ENCODE results near the gene MLLT6. TPM values are rescaled to one million over a fixed set of nuclear protein-coding genes. Genes with fewer than 3 reads are reported as not detected.

MLLT6 gene
- polyA plus RNA-seq, 2 of the 4 experiments (the other 2 are of a cell fraction) = 28.3 to 28.9 TPM

GRCh38 chr17:38750044-38750311 is 44.9 kb downstream of the MLLT6 start:
- H3K4me3 ChIP-seq = peak overlapping the region; percentile 96
- no peak for DNase-seq (ENCODE audit: low read depth in 1 of 2, low spot score in 1 of 2)
- TF ChIP-seq MAFK (IDR thresholded peaks at IDR 0.05; ENCODE audit: partially characterized antibody) (no peak), ESRRA (IDR thresholded peaks at IDR 0.05; ENCODE audit: borderline replicate concordance, low read length) (no peak), HES2 (IDR thresholded peaks at IDR 0.05) (no peak), FOSB (CRISPR knock-in tag; IDR thresholded peaks at IDR 0.05) (no peak), BHLHE40 (IDR thresholded peaks at IDR 0.05; ENCODE audit: low read depth, low read length) (no peak), NPAS2 (CRISPR knock-in tag; IDR thresholded peaks at IDR 0.05; ENCODE audit: borderline replicate concordance) (no peak), HMGXB4 (CRISPR knock-in tag; IDR thresholded peaks at IDR 0.05; ENCODE audit: borderline replicate concordance) (no peak), CBX8 (IDR thresholded peaks at IDR 0.05) (no peak), RFX5 (IDR thresholded peaks at IDR 0.05) (no peak), ATOH8 (CRISPR knock-in tag; IDR thresholded peaks at IDR 0.05; ENCODE audit: low read depth) (no peak), ELK1 (IDR thresholded peaks at IDR 0.05; ENCODE audit: low read depth, low read length) (no peak), EP300 (IDR thresholded peaks at IDR 0.05) (no peak), SREBF2 (IDR thresholded peaks at IDR 0.05) (no peak), PBX3 (IDR thresholded peaks at IDR 0.05) (no peak), CHD2 (IDR thresholded peaks at IDR 0.05; ENCODE audit: low read length, partially characterized antibody) (no peak), SMC3 (IDR thresholded peaks at IDR 0.05) (no peak), RAD21 (conservative IDR thresholded peaks at IDR 0.05 in 1 of 2, IDR thresholded peaks at IDR 0.05 in 1 of 2) (no peak), ZSCAN20 (CRISPR knock-in tag; IDR thresholded peaks at IDR 0.05) (no peak), ZFP36 (IDR thresholded peaks at IDR 0.05; ENCODE audit: borderline replicate concordance, partially characterized antibody) (no peak)
- H3K4me1 ChIP-seq = peaks cover 37% of the 10 kb centered on the region
- peak overlapping the region; percentile 82 for H3K4me2 ChIP-seq
- FAIRE-seq = no peak
- ATAC-seq = no peak
- ChIA-PET CTCF (interaction anchor here (1.4 kb wide), 1 partner anchor 15 kb away, joined by 12 read pairs; no protein-coding TSS in a partner anchor), POLR2A (interaction anchor here (0.7 to 2.0 kb wide), 5 partner anchors 14 to 104 kb away, joined by 3 to 8 read pairs (median 4); partner anchors contain the start of genes CISD3 and RPL23)
- H3K9me3 ChIP-seq = no peaks in the 10 kb centered on the region
- peak overlapping the region; percentile 90 to 98 for H3K27ac ChIP-seq
- 13% methylated on average over 12 of the region's 12 CpGs for WGBS (ENCODE audit: missing lambda C conversion rate)

GRCh38 chr17:38750312-38751121 is 45.4 kb downstream of the MLLT6 start:
- CTCF ChIA-PET = interaction anchor here (0.8 to 2.4 kb wide), 5 partner anchors 11 to 368 kb away, joined by 3 to 33 read pairs (median 4); no protein-coding TSS in a partner anchor
- POLR2A ChIA-PET = interaction anchor here (1.0 to 2.0 kb wide), 4 partner anchors 15 to 103 kb away, joined by 3 to 8 read pairs (median 4); partner anchors contain the start of gene CISD3
- FAIRE-seq = no peak

More at GRCh38 chr17:38750312-38751121, 45.4 kb downstream of the MLLT6 start:
- peak overlapping the region; percentile 90 to 98 for H3K27ac ChIP-seq
- peak; percentile 40; the same call in 1 of the 2 replicates for TF ChIP-seq MAX (IDR thresholded peaks at IDR 0.05)
- no peak for TF ChIP-seq HDAC2 (IDR thresholded peaks at IDR 0.05)
- TF ChIP-seq MAFK (IDR thresholded peaks at IDR 0.05; ENCODE audit: partially characterized antibody) = peak; percentile 24
- TF ChIP-seq E2F6 (IDR thresholded peaks at IDR 0.05; ENCODE audit: borderline replicate concordance, low read depth) = peak; percentile 73; the same call in 1 of the 2 replicates
- TF ChIP-seq RFX5 (IDR thresholded peaks at IDR 0.05) = no peak
- peak overlapping the region; percentile 96 for H3K4me3 ChIP-seq
- H3K4me2 ChIP-seq = peak overlapping the region; percentile 82
- 41% methylated on average over 28 of the region's 28 CpGs for WGBS (ENCODE audit: missing lambda C conversion rate)
- DNase-seq (ENCODE audit: low read depth in 1 of 2, low spot score in 1 of 2) (peak in 1 of 2 experiments; percentile 55), ATAC-seq (peak in 1 of 2 experiments; percentile 8; a peak in 2 of 6 replicates)
- H3K9me3 ChIP-seq = no peaks in the 10 kb centered on the region
- peaks cover 37% of the 10 kb centered on the region for H3K4me1 ChIP-seq

Measured in A549 (cell line).